ENCODE measurements around the gene CA11. TPM values are rescaled to one million over a fixed set of nuclear protein-coding genes. Genes with fewer than 3 reads are reported as not detected.

CA11 gene
- total and polyA plus RNA-seq, 9 of the 15 experiments (the other 6 are each of a cell fraction or from before 2014, with no cell fraction given) = 2.9 to 19.9 (median 8.3) TPM

DNA sequence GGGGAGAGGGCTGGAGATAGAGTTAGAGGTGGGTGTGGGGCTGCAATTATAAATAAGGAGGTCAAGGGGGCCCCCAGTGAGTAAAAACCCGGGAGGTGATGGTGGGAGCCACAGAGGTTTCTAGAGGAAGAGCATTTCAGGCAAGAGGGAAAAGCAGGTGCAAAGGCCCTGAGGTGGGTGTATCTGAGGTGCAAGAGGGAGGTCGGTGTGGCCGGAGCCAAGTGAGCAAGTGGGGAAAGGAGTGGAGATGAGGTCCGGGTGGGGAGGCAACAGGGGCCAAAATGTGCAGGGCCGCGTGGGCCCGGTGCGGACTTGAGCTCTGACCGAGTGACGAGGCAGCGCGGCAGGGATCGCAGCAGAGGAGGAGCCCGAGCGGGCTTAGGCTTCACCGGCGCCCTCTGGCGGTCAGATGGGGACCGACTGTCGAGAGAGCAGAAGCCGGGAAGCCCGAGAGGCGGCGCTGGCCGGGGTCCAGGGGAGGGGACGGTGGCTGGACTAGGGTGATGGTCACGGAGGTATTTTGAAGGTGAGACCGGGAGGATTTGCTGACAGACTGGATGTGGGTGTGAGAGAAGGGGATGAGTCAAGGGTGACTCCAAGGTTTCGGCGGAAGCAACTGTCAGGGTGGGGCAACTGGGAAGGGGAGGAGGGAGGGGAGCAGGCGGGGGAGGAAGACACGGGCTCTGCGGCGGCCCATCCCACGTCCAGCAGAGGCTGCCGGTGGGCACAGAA is 57.2 kb downstream of the CA11 start (continued):
- TF ChIP-seq, protein P1, sequence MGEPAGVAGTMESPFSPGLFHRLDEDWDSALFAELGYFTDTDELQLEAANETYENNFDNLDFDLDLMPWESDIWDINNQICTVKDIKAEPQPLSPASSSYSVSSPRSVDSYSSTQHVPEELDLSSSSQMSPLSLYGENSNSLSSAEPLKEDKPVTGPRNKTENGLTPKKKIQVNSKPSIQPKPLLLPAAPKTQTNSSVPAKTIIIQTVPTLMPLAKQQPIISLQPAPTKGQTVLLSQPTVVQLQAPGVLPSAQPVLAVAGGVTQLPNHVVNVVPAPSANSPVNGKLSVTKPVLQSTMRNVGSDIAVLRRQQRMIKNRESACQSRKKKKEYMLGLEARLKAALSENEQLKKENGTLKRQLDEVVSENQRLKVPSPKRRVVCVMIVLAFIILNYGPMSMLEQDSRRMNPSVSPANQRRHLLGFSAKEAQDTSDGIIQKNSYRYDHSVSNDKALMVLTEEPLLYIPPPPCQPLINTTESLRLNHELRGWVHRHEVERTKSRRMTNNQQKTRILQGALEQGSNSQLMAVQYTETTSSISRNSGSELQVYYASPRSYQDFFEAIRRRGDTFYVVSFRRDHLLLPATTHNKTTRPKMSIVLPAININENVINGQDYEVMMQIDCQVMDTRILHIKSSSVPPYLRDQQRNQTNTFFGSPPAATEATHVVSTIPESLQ (CRISPR knock-in tag; IDR thresholded peaks at IDR 0.05) = peak; percentile 85; the same call in 1 of the 2 replicates
- TF ChIP-seq, protein P2, sequence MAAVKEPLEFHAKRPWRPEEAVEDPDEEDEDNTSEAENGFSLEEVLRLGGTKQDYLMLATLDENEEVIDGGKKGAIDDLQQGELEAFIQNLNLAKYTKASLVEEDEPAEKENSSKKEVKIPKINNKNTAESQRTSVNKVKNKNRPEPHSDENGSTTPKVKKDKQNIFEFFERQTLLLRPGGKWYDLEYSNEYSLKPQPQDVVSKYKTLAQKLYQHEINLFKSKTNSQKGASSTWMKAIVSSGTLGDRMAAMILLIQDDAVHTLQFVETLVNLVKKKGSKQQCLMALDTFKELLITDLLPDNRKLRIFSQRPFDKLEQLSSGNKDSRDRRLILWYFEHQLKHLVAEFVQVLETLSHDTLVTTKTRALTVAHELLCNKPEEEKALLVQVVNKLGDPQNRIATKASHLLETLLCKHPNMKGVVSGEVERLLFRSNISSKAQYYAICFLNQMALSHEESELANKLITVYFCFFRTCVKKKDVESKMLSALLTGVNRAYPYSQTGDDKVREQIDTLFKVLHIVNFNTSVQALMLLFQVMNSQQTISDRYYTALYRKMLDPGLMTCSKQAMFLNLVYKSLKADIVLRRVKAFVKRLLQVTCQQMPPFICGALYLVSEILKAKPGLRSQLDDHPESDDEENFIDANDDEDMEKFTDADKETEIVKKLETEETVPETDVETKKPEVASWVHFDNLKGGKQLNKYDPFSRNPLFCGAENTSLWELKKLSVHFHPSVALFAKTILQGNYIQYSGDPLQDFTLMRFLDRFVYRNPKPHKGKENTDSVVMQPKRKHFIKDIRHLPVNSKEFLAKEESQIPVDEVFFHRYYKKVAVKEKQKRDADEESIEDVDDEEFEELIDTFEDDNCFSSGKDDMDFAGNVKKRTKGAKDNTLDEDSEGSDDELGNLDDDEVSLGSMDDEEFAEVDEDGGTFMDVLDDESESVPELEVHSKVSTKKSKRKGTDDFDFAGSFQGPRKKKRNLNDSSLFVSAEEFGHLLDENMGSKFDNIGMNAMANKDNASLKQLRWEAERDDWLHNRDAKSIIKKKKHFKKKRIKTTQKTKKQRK (IDR thresholded peaks at IDR 0.05; ENCODE audit: borderline replicate concordance, low read depth, low read length) = no peak
- TF ChIP-seq, protein P3, sequence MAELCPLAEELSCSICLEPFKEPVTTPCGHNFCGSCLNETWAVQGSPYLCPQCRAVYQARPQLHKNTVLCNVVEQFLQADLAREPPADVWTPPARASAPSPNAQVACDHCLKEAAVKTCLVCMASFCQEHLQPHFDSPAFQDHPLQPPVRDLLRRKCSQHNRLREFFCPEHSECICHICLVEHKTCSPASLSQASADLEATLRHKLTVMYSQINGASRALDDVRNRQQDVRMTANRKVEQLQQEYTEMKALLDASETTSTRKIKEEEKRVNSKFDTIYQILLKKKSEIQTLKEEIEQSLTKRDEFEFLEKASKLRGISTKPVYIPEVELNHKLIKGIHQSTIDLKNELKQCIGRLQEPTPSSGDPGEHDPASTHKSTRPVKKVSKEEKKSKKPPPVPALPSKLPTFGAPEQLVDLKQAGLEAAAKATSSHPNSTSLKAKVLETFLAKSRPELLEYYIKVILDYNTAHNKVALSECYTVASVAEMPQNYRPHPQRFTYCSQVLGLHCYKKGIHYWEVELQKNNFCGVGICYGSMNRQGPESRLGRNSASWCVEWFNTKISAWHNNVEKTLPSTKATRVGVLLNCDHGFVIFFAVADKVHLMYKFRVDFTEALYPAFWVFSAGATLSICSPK (IDR thresholded peaks at IDR 0.05; ENCODE audit: borderline replicate concordance) = peak; percentile 67; the same call in 1 of the 2 replicates
- TF ChIP-seq TARDBP (IDR thresholded peaks at IDR 0.05) = peak; percentile 66; the same call in 1 of the 2 replicates
- peak; percentile 66 for TF ChIP-seq ARHGAP35 (IDR thresholded peaks at IDR 0.05; ENCODE audit: partially characterized antibody)
- TF ChIP-seq NR4A1 (CRISPR knock-in tag; IDR thresholded peaks at IDR 0.05) = no peak
- 0 out of 2 replicates have a peak, but pooled peaks have one; percentile 25 for TF ChIP-seq NR4A1 (tag; IDR thresholded peaks at IDR 0.05)
- TF ChIP-seq, protein P4, sequence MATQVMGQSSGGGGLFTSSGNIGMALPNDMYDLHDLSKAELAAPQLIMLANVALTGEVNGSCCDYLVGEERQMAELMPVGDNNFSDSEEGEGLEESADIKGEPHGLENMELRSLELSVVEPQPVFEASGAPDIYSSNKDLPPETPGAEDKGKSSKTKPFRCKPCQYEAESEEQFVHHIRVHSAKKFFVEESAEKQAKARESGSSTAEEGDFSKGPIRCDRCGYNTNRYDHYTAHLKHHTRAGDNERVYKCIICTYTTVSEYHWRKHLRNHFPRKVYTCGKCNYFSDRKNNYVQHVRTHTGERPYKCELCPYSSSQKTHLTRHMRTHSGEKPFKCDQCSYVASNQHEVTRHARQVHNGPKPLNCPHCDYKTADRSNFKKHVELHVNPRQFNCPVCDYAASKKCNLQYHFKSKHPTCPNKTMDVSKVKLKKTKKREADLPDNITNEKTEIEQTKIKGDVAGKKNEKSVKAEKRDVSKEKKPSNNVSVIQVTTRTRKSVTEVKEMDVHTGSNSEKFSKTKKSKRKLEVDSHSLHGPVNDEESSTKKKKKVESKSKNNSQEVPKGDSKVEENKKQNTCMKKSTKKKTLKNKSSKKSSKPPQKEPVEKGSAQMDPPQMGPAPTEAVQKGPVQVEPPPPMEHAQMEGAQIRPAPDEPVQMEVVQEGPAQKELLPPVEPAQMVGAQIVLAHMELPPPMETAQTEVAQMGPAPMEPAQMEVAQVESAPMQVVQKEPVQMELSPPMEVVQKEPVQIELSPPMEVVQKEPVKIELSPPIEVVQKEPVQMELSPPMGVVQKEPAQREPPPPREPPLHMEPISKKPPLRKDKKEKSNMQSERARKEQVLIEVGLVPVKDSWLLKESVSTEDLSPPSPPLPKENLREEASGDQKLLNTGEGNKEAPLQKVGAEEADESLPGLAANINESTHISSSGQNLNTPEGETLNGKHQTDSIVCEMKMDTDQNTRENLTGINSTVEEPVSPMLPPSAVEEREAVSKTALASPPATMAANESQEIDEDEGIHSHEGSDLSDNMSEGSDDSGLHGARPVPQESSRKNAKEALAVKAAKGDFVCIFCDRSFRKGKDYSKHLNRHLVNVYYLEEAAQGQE (IDR thresholded peaks at IDR 0.05; ENCODE audit: borderline replicate concordance) = peak; percentile 71
- TF ChIP-seq, protein P4 (CRISPR knock-in tag; IDR thresholded peaks at IDR 0.05; ENCODE audit: low read depth) = no peak
- TF ChIP-seq GATAD2A (IDR thresholded peaks at IDR 0.05) = peak; percentile 41; the same call in 1 of the 2 replicates
- no peak for TF ChIP-seq PTRF (tag; IDR thresholded peaks at IDR 0.05)
- TF ChIP-seq GATA2 (CRISPR knock-in tag; IDR thresholded peaks at IDR 0.05) = no peak

Measured in K562 (cell line).